Measurements from ENCODE around the gene MAPK8IP3.

DNA sequence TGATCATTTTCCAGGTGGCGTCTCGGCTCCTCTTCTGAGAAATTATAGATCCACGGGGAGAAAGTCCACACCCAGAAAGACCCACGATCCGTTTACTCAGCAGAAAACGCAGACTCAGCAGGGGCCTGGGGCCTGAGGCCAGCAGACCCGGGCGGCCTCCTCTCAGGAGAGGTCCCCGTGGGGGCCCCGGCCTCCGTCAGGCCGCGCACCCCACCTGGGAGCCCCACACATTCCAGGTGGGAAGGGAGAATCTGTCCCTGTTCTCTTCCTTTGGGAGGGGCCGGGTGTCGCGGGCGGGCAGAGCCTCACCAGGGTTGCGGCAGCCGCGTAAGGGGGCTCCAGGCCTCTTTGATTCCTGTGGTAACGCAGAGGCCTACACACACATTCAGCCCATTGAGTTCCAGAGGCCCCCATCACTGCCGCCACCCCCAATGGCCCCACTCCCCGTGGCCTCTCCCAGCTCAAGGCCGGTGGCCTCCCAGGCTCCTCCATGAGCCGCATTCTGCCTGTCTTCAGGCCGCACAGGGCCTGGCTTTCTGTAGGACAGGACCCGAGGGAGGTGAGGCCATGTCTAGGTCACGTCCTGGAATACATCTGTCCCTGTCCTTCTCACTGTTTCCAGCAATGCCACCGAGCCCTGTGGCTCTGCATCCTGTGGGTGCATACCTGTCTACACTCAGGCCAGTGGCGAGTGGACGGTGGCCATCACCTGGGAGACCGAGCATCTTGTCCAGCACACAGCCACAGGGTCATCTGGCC is 89.1 kb downstream of the MAPK8IP3 start:
- no peak for TF ChIP-seq EP300 (IDR thresholded peaks at IDR 0.05; ENCODE audit: borderline replicate concordance)
- TF ChIP-seq, protein P1, sequence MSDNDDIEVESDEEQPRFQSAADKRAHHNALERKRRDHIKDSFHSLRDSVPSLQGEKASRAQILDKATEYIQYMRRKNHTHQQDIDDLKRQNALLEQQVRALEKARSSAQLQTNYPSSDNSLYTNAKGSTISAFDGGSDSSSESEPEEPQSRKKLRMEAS (IDR thresholded peaks at IDR 0.05): no peak
- TF ChIP-seq FOXM1 (IDR thresholded peaks at IDR 0.05; ENCODE audit: borderline replicate concordance, low read depth): no peak
- TF ChIP-seq, protein P2, sequence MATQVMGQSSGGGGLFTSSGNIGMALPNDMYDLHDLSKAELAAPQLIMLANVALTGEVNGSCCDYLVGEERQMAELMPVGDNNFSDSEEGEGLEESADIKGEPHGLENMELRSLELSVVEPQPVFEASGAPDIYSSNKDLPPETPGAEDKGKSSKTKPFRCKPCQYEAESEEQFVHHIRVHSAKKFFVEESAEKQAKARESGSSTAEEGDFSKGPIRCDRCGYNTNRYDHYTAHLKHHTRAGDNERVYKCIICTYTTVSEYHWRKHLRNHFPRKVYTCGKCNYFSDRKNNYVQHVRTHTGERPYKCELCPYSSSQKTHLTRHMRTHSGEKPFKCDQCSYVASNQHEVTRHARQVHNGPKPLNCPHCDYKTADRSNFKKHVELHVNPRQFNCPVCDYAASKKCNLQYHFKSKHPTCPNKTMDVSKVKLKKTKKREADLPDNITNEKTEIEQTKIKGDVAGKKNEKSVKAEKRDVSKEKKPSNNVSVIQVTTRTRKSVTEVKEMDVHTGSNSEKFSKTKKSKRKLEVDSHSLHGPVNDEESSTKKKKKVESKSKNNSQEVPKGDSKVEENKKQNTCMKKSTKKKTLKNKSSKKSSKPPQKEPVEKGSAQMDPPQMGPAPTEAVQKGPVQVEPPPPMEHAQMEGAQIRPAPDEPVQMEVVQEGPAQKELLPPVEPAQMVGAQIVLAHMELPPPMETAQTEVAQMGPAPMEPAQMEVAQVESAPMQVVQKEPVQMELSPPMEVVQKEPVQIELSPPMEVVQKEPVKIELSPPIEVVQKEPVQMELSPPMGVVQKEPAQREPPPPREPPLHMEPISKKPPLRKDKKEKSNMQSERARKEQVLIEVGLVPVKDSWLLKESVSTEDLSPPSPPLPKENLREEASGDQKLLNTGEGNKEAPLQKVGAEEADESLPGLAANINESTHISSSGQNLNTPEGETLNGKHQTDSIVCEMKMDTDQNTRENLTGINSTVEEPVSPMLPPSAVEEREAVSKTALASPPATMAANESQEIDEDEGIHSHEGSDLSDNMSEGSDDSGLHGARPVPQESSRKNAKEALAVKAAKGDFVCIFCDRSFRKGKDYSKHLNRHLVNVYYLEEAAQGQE (IDR thresholded peaks at IDR 0.05; ENCODE audit: low read depth): no peak
- no peak for TF ChIP-seq TAF1 (IDR thresholded peaks at IDR 0.05; ENCODE audit: low read depth)
- TF ChIP-seq, protein P3, sequence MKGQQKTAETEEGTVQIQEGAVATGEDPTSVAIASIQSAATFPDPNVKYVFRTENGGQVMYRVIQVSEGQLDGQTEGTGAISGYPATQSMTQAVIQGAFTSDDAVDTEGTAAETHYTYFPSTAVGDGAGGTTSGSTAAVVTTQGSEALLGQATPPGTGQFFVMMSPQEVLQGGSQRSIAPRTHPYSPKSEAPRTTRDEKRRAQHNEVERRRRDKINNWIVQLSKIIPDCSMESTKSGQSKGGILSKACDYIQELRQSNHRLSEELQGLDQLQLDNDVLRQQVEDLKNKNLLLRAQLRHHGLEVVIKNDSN (IDR thresholded peaks at IDR 0.05): no peak
- TF ChIP-seq CEBPB (IDR thresholded peaks at IDR 0.05): no peak
- no peak for TF ChIP-seq CREB1 (IDR thresholded peaks at IDR 0.05; ENCODE audit: low read depth)
- no peak for TF ChIP-seq RAD21 (IDR thresholded peaks at IDR 0.05; ENCODE audit: low read depth)
- TF ChIP-seq TEAD4 (IDR thresholded peaks at IDR 0.05): no peak
- TF ChIP-seq EGR1 (IDR thresholded peaks at IDR 0.05): no peak
- TF ChIP-seq TCF12 (IDR thresholded peaks at IDR 0.05; ENCODE audit: low read depth): no peak
- TF ChIP-seq NFIC (IDR thresholded peaks at IDR 0.05): no peak
- no peak for TF ChIP-seq YY1 (IDR thresholded peaks at IDR 0.05; ENCODE audit: low read depth)
